ENCODE results near the gene KEL. TPM values are rescaled to one million over a fixed set of nuclear protein-coding genes. Genes with fewer than 3 reads are reported as not detected.

KEL gene, protein sequence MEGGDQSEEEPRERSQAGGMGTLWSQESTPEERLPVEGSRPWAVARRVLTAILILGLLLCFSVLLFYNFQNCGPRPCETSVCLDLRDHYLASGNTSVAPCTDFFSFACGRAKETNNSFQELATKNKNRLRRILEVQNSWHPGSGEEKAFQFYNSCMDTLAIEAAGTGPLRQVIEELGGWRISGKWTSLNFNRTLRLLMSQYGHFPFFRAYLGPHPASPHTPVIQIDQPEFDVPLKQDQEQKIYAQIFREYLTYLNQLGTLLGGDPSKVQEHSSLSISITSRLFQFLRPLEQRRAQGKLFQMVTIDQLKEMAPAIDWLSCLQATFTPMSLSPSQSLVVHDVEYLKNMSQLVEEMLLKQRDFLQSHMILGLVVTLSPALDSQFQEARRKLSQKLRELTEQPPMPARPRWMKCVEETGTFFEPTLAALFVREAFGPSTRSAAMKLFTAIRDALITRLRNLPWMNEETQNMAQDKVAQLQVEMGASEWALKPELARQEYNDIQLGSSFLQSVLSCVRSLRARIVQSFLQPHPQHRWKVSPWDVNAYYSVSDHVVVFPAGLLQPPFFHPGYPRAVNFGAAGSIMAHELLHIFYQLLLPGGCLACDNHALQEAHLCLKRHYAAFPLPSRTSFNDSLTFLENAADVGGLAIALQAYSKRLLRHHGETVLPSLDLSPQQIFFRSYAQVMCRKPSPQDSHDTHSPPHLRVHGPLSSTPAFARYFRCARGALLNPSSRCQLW
- not detected in 2 replicates for polyA plus RNA-seq

DNA sequence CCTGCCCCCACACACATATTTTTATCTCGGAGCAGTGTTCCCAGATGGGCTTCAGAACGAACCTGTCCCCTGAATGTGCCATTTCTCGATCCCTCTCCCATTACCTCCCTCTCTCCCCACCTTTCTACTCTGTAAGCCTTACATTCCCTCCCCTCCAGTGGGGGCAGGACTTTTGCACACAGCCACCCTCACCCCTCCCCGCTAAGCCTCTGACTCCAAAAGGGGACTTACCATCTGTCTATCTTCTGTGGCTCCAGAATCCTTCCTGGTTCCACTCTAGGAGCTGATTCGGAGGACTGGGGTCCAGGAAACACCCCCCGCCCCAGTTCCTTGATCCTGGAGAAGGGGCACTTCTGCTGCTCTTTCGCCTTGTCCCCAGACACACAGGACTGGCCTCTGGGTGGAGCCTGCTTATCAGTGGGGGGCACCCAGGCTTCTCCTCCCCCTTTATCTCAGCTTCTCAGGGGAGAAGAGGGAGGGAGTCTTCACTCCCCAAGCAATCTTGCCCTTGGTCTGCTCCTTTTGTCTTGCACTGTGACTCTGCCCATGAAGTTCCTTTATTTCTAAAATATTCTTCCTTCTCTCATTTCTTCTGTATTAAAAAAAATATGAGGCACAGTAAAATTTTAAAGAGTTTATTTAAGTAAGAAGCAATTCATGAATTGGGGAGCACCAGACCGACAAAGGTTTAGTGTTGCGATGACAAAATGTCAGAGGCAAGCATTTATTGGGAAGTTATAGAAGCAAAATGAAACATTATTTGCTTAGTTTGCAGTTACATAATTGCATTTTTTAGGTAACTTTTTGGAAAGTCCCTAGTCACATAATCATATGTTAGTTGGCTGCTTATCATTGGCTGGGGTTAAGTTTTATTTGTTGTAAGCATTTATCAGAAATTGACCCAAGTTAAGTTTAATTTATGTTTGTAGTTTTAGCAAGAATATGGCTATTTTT, at the start of gene KEL:
Gene KEL (minus strand): TSS at position 391 of the 954 bp plus-strand sequence. CDS start 157 bp downstream, at position 234.

DNA sequence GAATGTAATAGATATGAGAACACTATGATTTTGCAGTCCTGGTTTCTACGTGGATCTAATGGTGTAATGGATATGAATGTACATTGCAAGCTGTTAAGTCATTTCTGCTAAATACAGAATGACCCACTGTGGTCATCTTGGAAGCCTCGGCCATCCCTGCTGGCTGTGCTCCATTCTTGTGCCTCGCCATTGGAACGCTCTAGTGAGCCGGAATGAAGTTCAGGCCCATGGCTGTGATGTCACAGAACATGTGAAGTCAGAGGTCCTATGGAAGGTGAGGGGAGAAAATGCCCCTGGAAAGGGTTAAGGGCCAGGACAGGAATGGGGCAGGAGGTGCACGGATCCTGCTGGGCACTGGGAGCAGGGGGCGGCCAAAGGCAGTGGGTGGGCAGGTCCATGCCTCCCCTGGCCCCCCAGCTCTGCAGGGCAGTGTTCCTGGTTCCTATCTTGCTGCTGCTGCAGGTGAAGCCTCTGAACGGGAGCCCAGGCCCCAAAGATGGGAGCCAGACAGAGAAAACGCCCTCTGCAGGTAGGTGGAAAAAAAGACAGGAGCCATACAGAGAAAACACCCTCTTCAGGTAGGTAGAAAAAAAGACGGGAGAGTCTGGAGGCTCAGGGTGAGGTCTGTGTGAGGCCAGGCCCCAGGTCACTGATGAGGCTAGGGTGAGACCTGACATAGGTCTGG, 22.8 kb downstream of the KEL start, which contains the start of gene LLCFC1:
Gene LLCFC1 (plus strand): TSS at position 259 of the 685 bp plus-strand sequence. CDS start 138 bp downstream, at position 397.

DNA sequence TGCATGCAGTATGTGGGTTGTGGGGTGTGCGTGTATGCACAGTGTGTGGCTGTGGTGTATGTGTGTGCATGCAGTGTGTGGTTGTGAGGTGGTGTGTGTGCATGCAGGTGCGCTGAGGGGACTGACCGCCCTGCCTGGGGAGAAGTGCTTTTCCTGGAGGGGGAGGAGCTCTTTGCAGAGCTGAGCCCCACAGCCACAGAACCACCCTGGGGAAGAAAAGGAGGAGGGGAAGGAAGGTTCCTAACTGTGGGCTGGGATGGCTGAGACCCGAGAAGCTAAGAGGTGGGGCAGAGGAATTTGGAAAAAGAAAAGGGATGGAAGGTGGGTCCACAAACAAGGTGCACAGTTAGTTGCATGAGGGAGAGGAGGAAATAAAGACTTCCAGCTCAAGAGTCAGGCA, 28.5 kb downstream of the KEL start, which contains the start of gene TRPV5:
Gene TRPV5 (minus strand): TSS at position 123 of the 400 bp plus-strand sequence. CDS start 287 bp downstream, outside the sequence.

Other genes with a start within 250 kb of the KEL start
- gene PRSS1, start 212.9 kb downstream of the KEL start, polyA plus RNA-seq: not detected in 2 replicates
- not detected in 2 replicates for gene PRSS2, start 191.4 kb downstream of the KEL start, polyA plus RNA-seq
- 1.4 and 58.4 TPM in 2 replicates for gene EPHB6, start 107.3 kb downstream of the KEL start, polyA plus RNA-seq
- 2.3 TPM in 1 of 2 replicates, not detected in the other for gene TRPV6, start 76.6 kb downstream of the KEL start, polyA plus RNA-seq
- gene TRPV5, start 28.6 kb downstream of the KEL start, polyA plus RNA-seq: not detected in 2 replicates
- gene LLCFC1, start 22.9 kb downstream of the KEL start, polyA plus RNA-seq: not detected in 2 replicates
- not detected in 2 replicates for gene OR9A2, start 64.8 kb upstream of the KEL start, polyA plus RNA-seq
- gene OR6V1, start 90.0 kb upstream of the KEL start, polyA plus RNA-seq: 1.2 TPM in 1 of 2 replicates, not detected in the other
- not detected in 2 replicates for gene PIP, start 169.7 kb upstream of the KEL start, polyA plus RNA-seq
- not detected in 2 replicates for gene TAS2R39, start 221.1 kb upstream of the KEL start, polyA plus RNA-seq